Stimulated activated naive B cell treated with anti-CD40 and anti-IgM and Interleukin-4, amounts not matched to agents 10 μg/mL and 1 μg/mL and 100 μg/mL, for 72 hours (primary cell): Measurements from ENCODE around the gene ICA1.

ENCODE experiments used
- ATAC-seq, 2 donors: fragments of 150-1000 bp; cut with Tn5 transposase; replicated peaks; 2 replicates each; pipeline ENCODE4 v1.10.0; 2021; ENCODE audit warnings: moderate library complexity in 1 of 2
- DNase-seq: peaks from one replicate; pipeline ENCODE4 v3.0.0; 2021
- H3K27ac Mint-ChIP-seq: one replicate; pipeline ENCODE4 v1.8.0; 2022; ENCODE audit warnings: mild to moderate bottlenecking, mixed read lengths
- H3K27me3 Mint-ChIP-seq, 2 donors: one replicate each; pipeline ENCODE4 v1.8.0; 2022; ENCODE audit warnings: mixed read lengths in 2 of 2
- H3K36me3 Mint-ChIP-seq, 2 donors: one replicate each; pipeline ENCODE4 v1.8.0; 2022; ENCODE audit warnings: mixed read lengths in 2 of 2, mild to moderate bottlenecking in 1 of 2
- H3K4me1 Mint-ChIP-seq, 2 donors: one replicate each; pipeline ENCODE4 v1.8.0; 2022; ENCODE audit warnings: mixed read lengths in 2 of 2, mild to moderate bottlenecking in 1 of 2
- H3K4me3 Mint-ChIP-seq, 2 donors: one replicate each; pipeline ENCODE4 v1.8.0; 2022; ENCODE audit warnings: mild to moderate bottlenecking in 2 of 2, mixed read lengths in 2 of 2, moderate library complexity in 1 of 2
- H3K9me3 Mint-ChIP-seq, 2 donors: one replicate each; pipeline ENCODE4 v1.8.0; 2022; ENCODE audit warnings: mixed read lengths in 2 of 2, mild to moderate bottlenecking in 1 of 2

ICA1 gene

GRCh38 chr7:8159595-8159994, 102.4 kb downstream of the ICA1 start:
- Mint-ChIP-seq H3K4me3 (no peak overlapping the region), H3K9me3 (no peaks in the 10 kb centered on the region), H3K27ac (no peak overlapping the region), H3K27me3 (no peaks in the 10 kb centered on the region), H3K36me3 (no peaks in the 10 kb centered on the region), H3K4me1 (no peaks in the 10 kb centered on the region)
- ATAC-seq, result no peak
- DNase-seq, result no peak

- Mint-ChIP-seq H3K4me1 (peaks cover 0 to 4% of the 10 kb centered on the region in 2 donors), H3K27me3 (peaks cover 0 to 5% of the 10 kb centered on the region in 2 donors), H3K9me3 (peaks cover under 1 to 9% of the 10 kb centered on the region in 2 donors), H3K36me3 (no peaks in the 10 kb centered on the region), H3K4me3 (no peak overlapping the region), H3K27ac (no peak overlapping the region)
- DNase-seq, result no peak
- ATAC-seq, result no peak
Observed at GRCh38 chr7:8157296-8157695, 104.7 kb downstream of the ICA1 start.

- H3K27me3 Mint-ChIP-seq, result peaks cover 0 to 5% of the 10 kb centered on the region in 2 donors
- H3K4me3 Mint-ChIP-seq, result no peak overlapping the region
- no peaks in the 10 kb centered on the region for H3K36me3 Mint-ChIP-seq
- no peak overlapping the region for H3K27ac Mint-ChIP-seq
- DNase-seq (no peak), ATAC-seq (no peak)
- peaks cover 4 to 5% of the 10 kb centered on the region in 2 donors for H3K4me1 Mint-ChIP-seq
- H3K9me3 Mint-ChIP-seq, result peaks cover 2 to 11% of the 10 kb centered on the region in 2 donors
Observed at GRCh38 chr7:8155836-8156235, 106.1 kb downstream of the ICA1 start.

GRCh38 chr7:8154272-8154671, 107.7 kb downstream of the ICA1 start:
- no peak for DNase-seq
- no peak for ATAC-seq
- Mint-ChIP-seq H3K9me3 (peaks cover 2 to 11% of the 10 kb centered on the region in 2 donors), H3K27me3 (peaks cover 0 to 5% of the 10 kb centered on the region in 2 donors), H3K27ac (no peak overlapping the region), H3K4me3 (no peak overlapping the region), H3K36me3 (no peaks in the 10 kb centered on the region), H3K4me1 (peaks cover 9 to 14% of the 10 kb centered on the region in 2 donors)

GRCh38 chr7:8152489-8153192, 109.3 kb downstream of the ICA1 start:
- H3K4me3 Mint-ChIP-seq, result no peak overlapping the region
- DNase-seq (no peak), ATAC-seq (no peak)
- peaks cover 18 to 24% of the 10 kb centered on the region in 2 donors for H3K4me1 Mint-ChIP-seq
- peak overlapping the region; percentile 20 for H3K27ac Mint-ChIP-seq
- no peaks in the 10 kb centered on the region for H3K36me3 Mint-ChIP-seq
- peaks cover 0 to 5% of the 10 kb centered on the region in 2 donors for H3K27me3 Mint-ChIP-seq
- peaks cover 2 to 11% of the 10 kb centered on the region in 2 donors for H3K9me3 Mint-ChIP-seq

GRCh38 chr7:8151161-8151725, 110.7 kb downstream of the ICA1 start:
- ATAC-seq (no peak), DNase-seq (no peak)
- H3K27me3 Mint-ChIP-seq, result peaks cover 0 to 5% of the 10 kb centered on the region in 2 donors
- peaks cover 2 to 11% of the 10 kb centered on the region in 2 donors for H3K9me3 Mint-ChIP-seq
- no peak overlapping the region for H3K4me3 Mint-ChIP-seq
- no peak overlapping the region for H3K27ac Mint-ChIP-seq
- H3K36me3 Mint-ChIP-seq, result no peaks in the 10 kb centered on the region
- H3K4me1 Mint-ChIP-seq, result peaks cover 18 to 24% of the 10 kb centered on the region in 2 donors

- H3K4me1 Mint-ChIP-seq, result peaks cover 18 to 24% of the 10 kb centered on the region in 2 donors
- no peak overlapping the region for H3K27ac Mint-ChIP-seq
- DNase-seq (no peak), ATAC-seq (peak in 1 of 2 donors; percentile 53)
- no peak overlapping the region for H3K4me3 Mint-ChIP-seq
- peaks cover 0 to 5% of the 10 kb centered on the region in 2 donors for H3K27me3 Mint-ChIP-seq
- peaks cover 2 to 11% of the 10 kb centered on the region in 2 donors for H3K9me3 Mint-ChIP-seq
- no peaks in the 10 kb centered on the region for H3K36me3 Mint-ChIP-seq
Observed at GRCh38 chr7:8149222-8149621, 112.7 kb downstream of the ICA1 start.

- Mint-ChIP-seq H3K27ac (no peak overlapping the region), H3K4me1 (peaks cover 16 to 24% of the 10 kb centered on the region in 2 donors), H3K27me3 (peaks cover 0 to 2% of the 10 kb centered on the region in 2 donors), H3K4me3 (no peak overlapping the region), H3K36me3 (no peaks in the 10 kb centered on the region), H3K9me3 (peaks cover 2 to 8% of the 10 kb centered on the region in 2 donors)
- DNase-seq (no peak), ATAC-seq (no peak)
Observed at GRCh38 chr7:8147760-8148463, 114.1 kb downstream of the ICA1 start.

GRCh38 chr7:8146788-8147413, 115.1 kb downstream of the ICA1 start:
- DNase-seq, result no peak
- Mint-ChIP-seq H3K9me3 (no peaks in the 10 kb centered on the region), H3K4me1 (peaks cover 14 to 24% of the 10 kb centered on the region in 2 donors), H3K36me3 (no peaks in the 10 kb centered on the region), H3K27me3 (no peaks in the 10 kb centered on the region), H3K4me3 (no peak overlapping the region), H3K27ac (no peak overlapping the region)
- ATAC-seq, result no peak

GRCh38 chr7:8146106-8146787, 115.7 kb downstream of the ICA1 start:
- no peaks in the 10 kb centered on the region for H3K27me3 Mint-ChIP-seq
- H3K4me3 Mint-ChIP-seq, result no peak overlapping the region
- H3K36me3 Mint-ChIP-seq, result no peaks in the 10 kb centered on the region
- no peak overlapping the region for H3K27ac Mint-ChIP-seq
- ATAC-seq, result no peak
- H3K4me1 Mint-ChIP-seq, result peaks cover 14 to 24% of the 10 kb centered on the region in 2 donors
- DNase-seq, result no peak
- H3K9me3 Mint-ChIP-seq, result no peaks in the 10 kb centered on the region

GRCh38 chr7:8144856-8145255, 117.1 kb downstream of the ICA1 start:
- Mint-ChIP-seq H3K36me3 (no peaks in the 10 kb centered on the region), H3K4me3 (no peak overlapping the region), H3K9me3 (no peaks in the 10 kb centered on the region), H3K27ac (no peak overlapping the region), H3K4me1 (peaks cover 8 to 19% of the 10 kb centered on the region in 2 donors), H3K27me3 (no peaks in the 10 kb centered on the region)
- ATAC-seq (no peak), DNase-seq (no peak)

- Mint-ChIP-seq H3K4me3 (no peak overlapping the region), H3K4me1 (peaks cover 0 to 6% of the 10 kb centered on the region in 2 donors)
Observed at GRCh38 chr7:8143151-8143874, 118.7 kb downstream of the ICA1 start.

GRCh38 chr7:8142477-8142876, 119.5 kb downstream of the ICA1 start:
- DNase-seq (no peak), ATAC-seq (no peak)
- Mint-ChIP-seq H3K4me3 (no peak overlapping the region), H3K27ac (no peak overlapping the region), H3K9me3 (no peaks in the 10 kb centered on the region), H3K4me1 (peaks cover 0 to 6% of the 10 kb centered on the region in 2 donors), H3K27me3 (no peaks in the 10 kb centered on the region), H3K36me3 (no peaks in the 10 kb centered on the region)

More at GRCh38 chr7:8143151-8143874, 118.7 kb downstream of the ICA1 start:
- ATAC-seq (peak in 1 of 2 donors; percentile 31), DNase-seq (no peak)
- H3K27ac Mint-ChIP-seq, result no peak overlapping the region
- H3K36me3 Mint-ChIP-seq, result no peaks in the 10 kb centered on the region
- H3K27me3 Mint-ChIP-seq, result no peaks in the 10 kb centered on the region
- H3K9me3 Mint-ChIP-seq, result no peaks in the 10 kb centered on the region
